K562 (cell line): ENCODE data around the gene MALAT1. TPM values are rescaled to one million over a fixed set of nuclear protein-coding genes. Genes with fewer than 3 reads are reported as not detected.

ENCODE experiments used
- ARHGAP35 ChIP-seq: fragments of 450-650 bp; IDR thresholded peaks from 2 replicates; pipeline ENCODE4 v1.6.1; 2018; ENCODE audit not compliant: partially characterized antibody
- CBFA2T2 ChIP-seq: fragments of 450-650 bp; conservative IDR thresholded peaks from 2 replicates; pipeline ENCODE4 v1.6.1; 2017; ENCODE audit warnings: mild to moderate bottlenecking
- HSF4 ChIP-seq: fragments of 250-450 bp; sonication (Bioruptor Pico); IDR thresholded peaks from 2 replicates; pipeline ENCODE4 v2.1.2; 2022; ENCODE audit warnings: mild to moderate bottlenecking, moderate library complexity, borderline replicate concordance
- KLF6 ChIP-seq: fragments of 250-450 bp; sonication (Bioruptor Pico); IDR thresholded peaks from 2 replicates; pipeline ENCODE4 v1.4.0; 2020; ENCODE audit warnings: mild to moderate bottlenecking, moderate library complexity, borderline replicate concordance
- MED1 ChIP-seq: sonication (generic); formaldehyde crosslinking; IDR thresholded peaks from 2 replicates; pipeline ENCODE4 v1.8.1; 2023; ENCODE audit warnings: missing genetic modification reagents, borderline replicate concordance
- NFIC ChIP-seq: fragments of 450-650 bp; IDR thresholded peaks from 2 replicates; pipeline ENCODE4 v1.6.1; 2017; ENCODE audit warnings: mild to moderate bottlenecking, inconsistent platforms
- NFYB ChIP-seq: IDR thresholded peaks from 2 replicates; pipeline ENCODE4 v1.6.1; 2011; ENCODE audit warnings: mild to moderate bottlenecking, moderate library complexity; ENCODE audit not compliant: insufficient read length; ENCODE audit errors: extremely low read depth
- OTX1 ChIP-seq: fragments of 450-650 bp; formaldehyde crosslinking; IDR thresholded peaks from 2 replicates; pipeline ENCODE4 v1.4.0; 2022; ENCODE audit warnings: mild to moderate bottlenecking
- PML ChIP-seq: IDR thresholded peaks from 2 replicates; pipeline ENCODE4 v1.6.1; 2012; ENCODE audit warnings: low read length, inconsistent platforms
- SIN3A ChIP-seq, 2 experiments: fragments of 150-350 bp in 1 of 2; IDR thresholded peaks; 2 replicates each; pipeline ENCODE4 v1.6.1; 2011 to 2016; ENCODE audit warnings: borderline replicate concordance in 2 of 2, low read depth in 2 of 2, low read length in 2 of 2, mild to moderate bottlenecking in 2 of 2, moderate library complexity in 2 of 2; ENCODE audit not compliant: control insufficient read depth in 1 of 2
- SMARCA5 ChIP-seq: fragments of 450-650 bp; IDR thresholded peaks from 2 replicates; pipeline ENCODE4 v1.6.1; 2016
- TCFL5 ChIP-seq: fragments of 250-450 bp; sonication (Bioruptor Pico); conservative IDR thresholded peaks from 2 replicates; pipeline ENCODE4 v1.6.1; 2021; ENCODE audit warnings: mild to moderate bottlenecking, moderate library complexity, matching md5 sums
- ZNF140 ChIP-seq: fragments of 250-450 bp; sonication (Bioruptor Pico); IDR thresholded peaks from 2 replicates; pipeline ENCODE4 v1.8.0; 2021; ENCODE audit warnings: moderate library complexity, mild to moderate bottlenecking, inconsistent platforms
- ZNF224 ChIP-seq: sonication (generic); formaldehyde crosslinking; IDR thresholded peaks from 2 replicates; pipeline ENCODE4 v1.8.0; 2022; ENCODE audit warnings: mild to moderate bottlenecking, missing genetic modification reagents
- ZNF274 ChIP-seq: IDR thresholded peaks from 2 replicates; pipeline ENCODE4 v1.6.1; 2011; ENCODE audit warnings: low read depth, mild to moderate bottlenecking, low read length, moderate library complexity, borderline replicate concordance
- ZNF561 ChIP-seq: fragments of 450-650 bp; formaldehyde crosslinking; conservative IDR thresholded peaks from 2 replicates; pipeline ENCODE4 v1.4.0; 2020; ENCODE audit warnings: mild to moderate bottlenecking, moderate library complexity
- ZNF699 ChIP-seq: fragments of 250-450 bp; sonication (Bioruptor Pico); IDR thresholded peaks from 2 replicates; pipeline ENCODE4 v1.8.0; 2021; ENCODE audit warnings: mild to moderate bottlenecking, moderate library complexity; ENCODE audit not compliant: insufficient replicate concordance
- ZNF830 ChIP-seq: fragments of 250-450 bp; sonication (Bioruptor Pico); IDR thresholded peaks from 2 replicates; pipeline ENCODE4 v1.5.0; 2021; ENCODE audit warnings: mild to moderate bottlenecking
- polyA plus RNA-seq, 8 experiments: library from polyadenylated mRNA; depleted of rRNA in 4 of 8; stranded (reverse) in 5 of 8; unstranded in 3 of 8; fragments of >200 nt; fragmentation: Nextera tagmentation in 2 of 8; fragmentation: Illumina TruSeq in 1 of 8; extraction: Ambion mirVana in 2 of 8; extraction: Trizol in 1 of 8; gene quantifications; 2 replicates each; pipeline versions ENCODE4 v1.2.1 to v1.2.3, GENCODE V29; 2011 to 2014; ENCODE audit warnings: inconsistent platforms in 1 of 8, missing spikeins in 1 of 8
- total RNA-seq, 7 experiments: library from RNA; depleted of rRNA in 6 of 7; stranded (reverse); fragments of >200 nt in 6 of 7; fragmentation: Illumina TruSeq in 2 of 7; extraction: Trizol in 2 of 7; gene quantifications; 2 replicates each; pipeline versions ENCODE4 v1.2.1 to v1.2.3, GENCODE V29; 2011 to 2021; ENCODE audit warnings: low replicate concordance in 1 of 7
- TF ChIP-seq, protein P1 (sequence below): fragments of 450-650 bp; conservative IDR thresholded peaks from 2 replicates; pipeline ENCODE4 v1.6.1; 2016; ENCODE audit warnings: missing genetic modification characterization, low read depth, mild to moderate bottlenecking, control low read depth, missing compliant biosample characterization
- TF ChIP-seq, protein P2 (sequence below): fragments of 250-450 bp; sonication (Bioruptor Pico); IDR thresholded peaks from 2 replicates; pipeline ENCODE4 v1.8.0; 2022; ENCODE audit warnings: inconsistent platforms
- TF ChIP-seq, protein P3 (sequence below), 2 experiments: fragments of 200-800 bp in 1 of 2; sonication (Bioruptor generic) in 1 of 2; sonication (generic) in 1 of 2; formaldehyde crosslinking in 1 of 2; IDR thresholded peaks in 1 of 2; conservative IDR thresholded peaks in 1 of 2; 2 replicates each; pipeline versions ENCODE4 v1.5.0 to v1.6.1; 2016 to 2020; ENCODE audit warnings: missing compliant biosample characterization in 1 of 2, missing genetic modification characterization in 1 of 2, missing genetic modification reagents in 1 of 2

MALAT1 gene
- total and polyA plus RNA-seq, 9 of the 15 experiments (the other 6 are each of a cell fraction or from before 2014, with no cell fraction given), result 363 to 8,715 (median 2,351) TPM

DNA sequence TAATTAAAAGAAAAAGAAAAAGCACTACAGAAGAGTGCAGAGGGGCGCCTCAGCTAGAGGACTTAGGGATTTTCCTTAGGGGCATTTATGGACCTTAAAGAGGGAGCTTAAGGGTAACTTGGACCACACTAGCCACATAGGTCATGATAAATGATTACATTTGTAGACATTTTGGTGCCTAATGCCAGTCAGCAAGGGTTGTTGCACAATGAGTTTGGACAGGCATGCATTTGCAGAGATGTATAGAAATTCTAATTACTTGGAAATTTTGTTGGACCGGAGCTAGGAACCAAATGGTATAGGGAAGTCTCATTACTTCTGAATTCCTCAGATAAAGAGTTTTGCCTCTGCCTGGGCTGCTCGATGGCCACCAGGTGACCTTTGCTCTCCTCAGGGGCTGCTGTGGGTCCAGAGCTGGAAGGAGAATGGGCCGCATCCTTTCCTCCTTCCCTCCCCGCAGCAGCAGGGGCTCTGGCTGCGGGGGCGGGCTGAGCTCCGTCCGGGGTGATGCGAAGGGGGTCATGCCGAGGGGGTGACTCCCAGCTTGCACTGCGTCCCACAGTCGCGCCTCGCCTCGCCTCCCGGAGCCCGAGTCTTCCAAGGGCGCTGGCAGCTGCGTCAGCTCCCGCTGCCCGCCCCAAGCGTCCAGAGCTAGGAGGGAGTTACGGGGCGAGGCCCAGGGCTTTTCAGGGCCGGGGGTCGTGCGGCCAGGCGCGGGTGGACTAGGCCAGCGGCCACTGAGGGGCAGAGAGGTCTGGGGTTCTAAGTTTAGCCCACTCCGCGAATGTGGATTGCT, 20.3 kb upstream of the MALAT1 start (continued):
- TF ChIP-seq ZNF830, result no peak
- no peak for TF ChIP-seq ARHGAP35
- TF ChIP-seq HSF4 (CRISPR knock-in tag), result peak; percentile 79
- TF ChIP-seq, protein P1, sequence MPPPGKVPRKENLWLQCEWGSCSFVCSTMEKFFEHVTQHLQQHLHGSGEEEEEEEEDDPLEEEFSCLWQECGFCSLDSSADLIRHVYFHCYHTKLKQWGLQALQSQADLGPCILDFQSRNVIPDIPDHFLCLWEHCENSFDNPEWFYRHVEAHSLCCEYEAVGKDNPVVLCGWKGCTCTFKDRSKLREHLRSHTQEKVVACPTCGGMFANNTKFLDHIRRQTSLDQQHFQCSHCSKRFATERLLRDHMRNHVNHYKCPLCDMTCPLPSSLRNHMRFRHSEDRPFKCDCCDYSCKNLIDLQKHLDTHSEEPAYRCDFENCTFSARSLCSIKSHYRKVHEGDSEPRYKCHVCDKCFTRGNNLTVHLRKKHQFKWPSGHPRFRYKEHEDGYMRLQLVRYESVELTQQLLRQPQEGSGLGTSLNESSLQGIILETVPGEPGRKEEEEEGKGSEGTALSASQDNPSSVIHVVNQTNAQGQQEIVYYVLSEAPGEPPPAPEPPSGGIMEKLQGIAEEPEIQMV (tag), result no peak
- TF ChIP-seq ZNF224 (CRISPR knock-in tag), result no peak
- TF ChIP-seq NFIC, result no peak; the same call in 1 of the 2 replicates
- TF ChIP-seq, protein P2, sequence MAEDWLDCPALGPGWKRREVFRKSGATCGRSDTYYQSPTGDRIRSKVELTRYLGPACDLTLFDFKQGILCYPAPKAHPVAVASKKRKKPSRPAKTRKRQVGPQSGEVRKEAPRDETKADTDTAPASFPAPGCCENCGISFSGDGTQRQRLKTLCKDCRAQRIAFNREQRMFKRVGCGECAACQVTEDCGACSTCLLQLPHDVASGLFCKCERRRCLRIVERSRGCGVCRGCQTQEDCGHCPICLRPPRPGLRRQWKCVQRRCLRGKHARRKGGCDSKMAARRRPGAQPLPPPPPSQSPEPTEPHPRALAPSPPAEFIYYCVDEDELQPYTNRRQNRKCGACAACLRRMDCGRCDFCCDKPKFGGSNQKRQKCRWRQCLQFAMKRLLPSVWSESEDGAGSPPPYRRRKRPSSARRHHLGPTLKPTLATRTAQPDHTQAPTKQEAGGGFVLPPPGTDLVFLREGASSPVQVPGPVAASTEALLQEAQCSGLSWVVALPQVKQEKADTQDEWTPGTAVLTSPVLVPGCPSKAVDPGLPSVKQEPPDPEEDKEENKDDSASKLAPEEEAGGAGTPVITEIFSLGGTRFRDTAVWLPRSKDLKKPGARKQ (CRISPR knock-in tag), result no peak
- no peak for TF ChIP-seq OTX1
- 0 out of 2 replicates have a peak, but pooled peaks have one; percentile 54 for TF ChIP-seq KLF6 (CRISPR knock-in tag)
- no peak for TF ChIP-seq SMARCA5
- TF ChIP-seq MED1 (CRISPR knock-in tag), result no peak
- TF ChIP-seq ZNF699 (CRISPR knock-in tag), result no peak
- no peak; the same call in 1 of the 2 replicates for TF ChIP-seq TCFL5
- TF ChIP-seq CBFA2T2, result 0 out of 2 replicates have a peak, but pooled peaks have one; percentile 30
- TF ChIP-seq ZNF140, result no peak
- TF ChIP-seq ZNF274, result no peak
- TF ChIP-seq, protein P3, sequence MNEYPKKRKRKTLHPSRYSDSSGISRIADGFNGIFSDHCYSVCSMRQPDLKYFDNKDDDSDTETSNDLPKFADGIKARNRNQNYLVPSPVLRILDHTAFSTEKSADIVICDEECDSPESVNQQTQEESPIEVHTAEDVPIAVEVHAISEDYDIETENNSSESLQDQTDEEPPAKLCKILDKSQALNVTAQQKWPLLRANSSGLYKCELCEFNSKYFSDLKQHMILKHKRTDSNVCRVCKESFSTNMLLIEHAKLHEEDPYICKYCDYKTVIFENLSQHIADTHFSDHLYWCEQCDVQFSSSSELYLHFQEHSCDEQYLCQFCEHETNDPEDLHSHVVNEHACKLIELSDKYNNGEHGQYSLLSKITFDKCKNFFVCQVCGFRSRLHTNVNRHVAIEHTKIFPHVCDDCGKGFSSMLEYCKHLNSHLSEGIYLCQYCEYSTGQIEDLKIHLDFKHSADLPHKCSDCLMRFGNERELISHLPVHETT (CRISPR knock-in tag; conservative IDR thresholded peaks at IDR 0.05 in 1 of 2, IDR thresholded peaks at IDR 0.05 in 1 of 2), result peak in 1 of 2 experiments; percentile 18; a peak in 1 of 4 replicates
- TF ChIP-seq ZNF561 (CRISPR knock-in tag), result no peak
- TF ChIP-seq PML, result peak; percentile 40; the same call in 1 of the 2 replicates
- TF ChIP-seq SIN3A (IDR thresholded peaks at IDR 0.05; ENCODE audit: borderline replicate concordance in 2 of 2, control insufficient read depth in 1 of 2, low read depth in 2 of 2, low read length in 2 of 2), result no peak
- no peak for TF ChIP-seq NFYB
